HL-60/S4 treated with retinoic acid at 250 ng/mL for 4 days and 3 days (cell line): Measurements from ENCODE around the gene PDE3A.
"Not testable (repeated sequence)": the region's sequence is repeated elsewhere in the genome, so short reads cannot be mapped to it uniquely, and the experiment has no call there.

ENCODE experiments used
- in situ Hi-C: fragments of 300-500 bp; cut with MboI; formaldehyde crosslinking; loops from 2 replicates; pipeline ENCODE4 v1.7.0; 2022; ENCODE audit warnings: low sequenced_read_pairs

Gene PDE3A

DNA sequence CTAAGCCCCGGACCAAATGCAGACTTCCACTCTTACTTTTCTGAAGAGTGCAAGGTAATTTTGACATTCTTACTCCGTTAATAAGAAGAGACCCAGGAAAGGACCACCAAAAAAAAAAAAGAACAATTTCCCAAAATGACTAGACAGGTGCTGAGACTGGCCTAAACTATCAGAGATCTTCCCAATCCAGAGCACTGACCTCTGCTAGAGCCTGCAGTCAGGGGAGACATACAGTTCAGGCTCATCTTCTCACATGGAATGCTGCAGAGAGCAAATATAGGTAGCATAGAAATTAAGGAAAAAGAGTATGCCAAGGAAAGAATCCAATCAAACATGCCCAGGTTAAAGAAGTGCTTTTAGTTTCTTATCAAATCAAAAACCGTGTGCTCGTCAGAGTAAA is 177.9 kb downstream of the PDE3A start:
- in situ Hi-C loops = no loop called here

DNA sequence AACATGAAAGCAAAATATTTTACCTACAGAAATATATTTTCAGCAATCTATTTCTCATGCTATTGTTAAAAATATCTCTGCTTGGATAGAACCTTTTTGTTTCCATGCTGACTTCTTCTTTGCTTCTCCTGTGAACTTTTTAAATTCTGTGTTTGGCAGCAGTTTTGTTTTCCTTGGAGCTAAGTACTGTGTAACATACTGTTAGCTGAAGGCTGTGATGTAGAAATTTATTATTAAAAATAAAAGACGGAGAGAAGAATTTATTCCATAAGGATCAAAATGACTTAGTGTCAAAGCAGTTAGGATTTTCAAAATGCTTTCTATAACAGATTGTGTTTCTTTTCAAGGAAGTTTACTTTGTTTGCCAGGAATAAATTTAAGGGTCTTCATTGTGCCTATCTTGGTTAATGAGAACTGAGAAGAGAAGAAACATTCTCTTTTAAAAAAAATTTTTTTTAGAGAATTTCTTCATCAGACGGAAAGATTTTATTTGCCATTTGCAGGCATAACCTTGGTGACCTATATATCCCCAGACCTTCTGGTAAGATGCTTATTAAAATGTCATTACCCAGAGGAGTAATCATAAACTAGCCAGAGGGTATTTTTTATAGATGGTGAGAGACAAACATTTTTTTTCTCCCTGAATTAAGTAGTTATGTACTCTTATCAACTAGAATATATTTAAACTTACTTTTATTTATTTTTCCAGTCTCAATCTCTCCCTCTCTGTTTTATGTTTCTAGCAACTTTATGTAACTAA is 179.7 kb downstream of the PDE3A start:
- in situ Hi-C loops = no loop called here

DNA sequence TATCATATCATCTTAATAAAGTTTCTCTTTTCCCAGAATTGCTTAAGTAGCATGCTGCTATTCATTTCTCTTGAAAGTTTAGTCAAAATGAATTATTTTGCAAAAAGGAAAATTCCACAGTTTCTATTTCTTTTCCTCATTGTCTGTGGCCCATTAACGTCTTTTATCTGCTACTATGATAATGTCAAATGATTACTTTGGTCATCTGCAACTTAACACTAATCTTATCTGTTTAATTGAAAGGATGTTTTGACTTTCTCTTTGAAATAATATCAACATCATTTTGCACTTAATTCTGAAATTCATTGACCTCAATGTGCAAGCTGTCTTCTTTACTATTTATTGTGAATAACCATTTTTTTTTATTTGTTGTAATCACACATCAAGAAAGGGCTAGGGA is 180.3 kb downstream of the PDE3A start:
- in situ Hi-C loops = no loop called here

- in situ Hi-C loops = no loop called here
These were observed 180.9 kb downstream of the PDE3A start for GRCh38 chr12:20549108-20549719.

DNA sequence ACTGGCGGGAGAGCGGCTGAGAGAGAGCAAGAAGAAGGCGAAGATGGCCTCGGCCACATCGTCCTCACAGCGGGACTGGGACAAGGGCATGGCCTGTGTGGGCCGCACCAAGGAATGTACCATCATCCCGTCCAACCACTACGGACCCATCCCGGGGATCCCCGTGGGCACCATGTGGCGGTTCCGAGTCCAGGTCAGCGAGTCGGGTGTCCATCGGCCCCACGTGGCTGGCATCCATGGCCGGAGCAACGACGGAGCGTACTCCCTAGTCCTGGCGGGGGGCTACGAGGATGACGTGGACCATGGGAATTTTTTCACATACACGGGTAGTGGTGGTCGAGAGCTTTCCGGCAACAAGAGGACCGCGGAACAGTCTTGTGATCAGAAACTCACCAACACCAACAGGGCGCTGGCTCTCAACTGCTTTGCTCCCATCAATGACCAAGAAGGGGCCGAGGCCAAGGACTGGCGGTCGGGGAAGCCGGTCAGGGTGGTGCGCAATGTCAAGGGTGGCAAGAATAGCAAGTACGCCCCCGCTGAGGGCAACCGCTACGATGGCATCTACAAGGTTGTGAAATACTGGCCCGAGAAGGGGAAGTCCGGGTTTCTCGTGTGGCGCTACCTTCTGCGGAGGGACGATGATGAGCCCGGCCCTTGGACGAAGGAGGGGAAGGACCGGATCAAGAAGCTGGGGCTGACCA is 183.6 kb downstream of the PDE3A start:
- in situ Hi-C loops = not testable (repeated sequence)

- in situ Hi-C loops = not testable (repeated sequence)
These were observed 184.2 kb downstream of the PDE3A start for GRCh38 chr12:20552586-20552985.

DNA sequence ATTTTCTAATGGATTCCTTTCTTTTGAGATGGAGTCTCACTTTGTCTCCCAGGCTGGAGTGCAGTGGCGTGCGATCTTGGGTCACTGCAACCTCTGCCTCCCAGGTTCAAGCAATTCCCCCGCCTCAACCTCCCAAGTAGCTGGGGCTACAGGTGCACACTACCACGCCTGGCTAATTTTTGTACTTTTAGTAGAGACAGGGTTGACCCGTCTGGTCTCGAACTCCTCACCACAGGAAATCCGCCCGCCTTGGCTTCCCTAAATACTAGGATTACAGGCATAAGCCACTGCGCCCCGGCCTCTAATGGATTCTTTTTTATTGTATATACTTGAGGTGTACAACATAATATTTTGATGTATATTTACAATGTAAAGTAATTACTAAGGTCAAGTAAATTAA is 186.7 kb downstream of the PDE3A start:
- in situ Hi-C loops = no loop called here

DNA sequence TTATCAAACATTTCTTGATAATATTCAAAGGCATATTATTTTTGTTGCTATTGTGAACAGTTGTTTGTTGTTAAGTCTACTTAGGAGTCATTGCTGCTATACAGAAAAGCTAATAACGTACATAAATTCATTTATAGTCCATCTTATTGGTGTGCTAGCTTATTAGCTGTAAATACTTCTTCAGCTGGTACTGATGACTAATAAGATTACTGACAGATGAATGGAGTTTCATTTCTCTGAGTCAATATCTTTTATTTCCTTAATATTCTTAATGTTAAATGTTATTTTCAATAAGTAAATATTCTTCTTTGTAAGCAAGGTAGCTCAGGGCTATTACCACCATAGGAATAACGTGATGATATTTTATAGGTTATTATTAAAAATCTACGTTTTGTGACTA is 187.4 kb downstream of the PDE3A start:
- in situ Hi-C loops = no loop called here

- in situ Hi-C loops = no loop called here
These were observed 188.8 kb downstream of the PDE3A start for GRCh38 chr12:20557096-20557495.

GRCh38 chr12:20560935-20561334 is 192.6 kb downstream of the PDE3A start:
- in situ Hi-C loops = no loop called here

DNA sequence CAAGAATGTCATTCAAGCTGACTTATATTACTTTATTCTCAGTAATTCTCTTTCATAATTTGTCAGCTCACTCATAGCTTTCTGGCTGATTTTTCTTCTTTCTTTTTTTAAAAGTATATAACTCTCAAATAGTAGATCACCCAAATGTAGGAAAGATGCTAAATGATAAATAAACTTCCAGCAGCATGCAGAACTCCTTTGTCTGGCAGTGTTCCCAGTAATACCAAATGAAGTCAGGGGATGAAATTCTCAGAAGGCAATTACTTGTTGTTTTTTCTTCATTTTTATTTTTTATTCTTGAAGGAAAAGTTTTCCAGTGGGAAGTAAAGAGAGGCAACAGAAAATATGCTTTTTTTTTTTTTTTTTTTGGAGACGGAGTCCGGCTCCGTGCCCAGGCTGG is 193.5 kb downstream of the PDE3A start:
- in situ Hi-C loops = no loop called here

GRCh38 chr12:20567413-20567812 is 199.1 kb downstream of the PDE3A start:
- in situ Hi-C loops = no loop called here

GRCh38 chr12:20572451-20572850 is 204.1 kb downstream of the PDE3A start:
- in situ Hi-C loops = no loop called here

- in situ Hi-C loops = no loop called here
These were observed 208.2 kb downstream of the PDE3A start for GRCh38 chr12:20576528-20576927.

- in situ Hi-C loops = no loop called here
These were observed 208.7 kb downstream of the PDE3A start for GRCh38 chr12:20577054-20577453.

GRCh38 chr12:20578142-20578541 is 209.8 kb downstream of the PDE3A start:
- in situ Hi-C loops = no loop called here

DNA sequence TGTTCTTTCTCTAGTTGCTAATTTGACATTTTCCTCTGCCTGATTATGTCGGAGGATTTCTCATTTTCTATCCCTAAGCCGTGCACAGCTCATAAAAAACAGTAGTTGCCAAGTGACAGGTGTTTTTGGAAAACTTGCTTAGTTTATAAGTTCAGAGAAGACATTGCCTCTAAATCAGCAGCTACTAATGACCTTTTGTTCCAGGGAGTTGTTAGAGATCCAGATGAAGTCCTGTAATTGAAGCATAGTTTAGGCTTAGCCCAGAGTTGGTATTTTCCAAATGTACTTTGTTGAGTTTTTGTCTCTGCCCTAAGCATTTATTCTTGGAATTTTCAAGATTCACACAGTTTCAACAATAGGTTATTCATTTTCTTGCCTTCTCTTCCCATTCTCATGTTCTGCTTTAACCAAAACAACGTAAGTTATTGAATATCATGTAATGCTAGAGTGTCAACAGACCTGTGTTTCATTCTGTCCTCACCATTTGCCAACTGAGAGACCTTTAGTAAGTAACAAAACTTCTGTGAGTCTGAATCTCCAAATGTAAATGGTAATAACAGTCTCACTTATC is 216.8 kb downstream of the PDE3A start:
- in situ Hi-C loops = no loop called here

DNA sequence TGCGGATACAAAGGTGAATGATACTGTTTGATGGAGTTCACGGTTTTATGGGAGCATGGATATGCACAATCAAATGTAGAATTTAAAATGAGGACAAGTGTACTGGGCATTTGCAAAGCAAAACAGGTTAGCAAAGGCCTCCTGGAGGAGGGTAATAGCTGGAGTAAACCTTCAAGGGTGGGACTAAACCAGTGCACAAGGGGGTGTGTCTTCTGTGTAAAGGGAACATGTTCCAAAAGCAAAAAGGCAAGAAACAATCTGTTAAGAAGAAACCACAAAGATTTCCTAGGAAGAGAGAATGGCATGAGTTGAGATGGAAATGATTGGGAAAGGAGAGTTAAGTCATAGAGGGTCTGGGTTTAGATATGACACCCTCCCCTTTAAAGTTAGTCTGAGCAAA is 217.6 kb downstream of the PDE3A start:
- in situ Hi-C loops = no loop called here

DNA sequence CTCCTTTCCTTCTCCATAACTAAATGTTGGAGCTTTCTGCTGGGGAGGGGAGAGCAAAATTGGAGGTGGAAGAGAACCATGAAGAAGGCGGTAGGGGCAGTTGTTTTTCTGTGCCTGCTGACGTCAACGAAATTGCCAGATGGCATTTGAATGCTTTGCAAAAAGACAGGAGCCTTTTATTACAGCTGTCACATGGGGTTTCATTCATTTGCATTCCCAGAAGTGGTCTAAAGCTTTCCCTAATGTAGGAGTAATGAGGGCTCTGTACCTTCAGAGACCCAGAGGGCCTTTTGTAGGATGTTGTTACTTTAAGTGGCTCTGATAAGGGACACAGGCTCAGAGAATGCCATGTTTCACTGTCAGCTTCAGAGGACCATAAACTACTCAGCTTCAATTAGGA is 219.7 kb downstream of the PDE3A start:
- in situ Hi-C loops = no loop called here

DNA sequence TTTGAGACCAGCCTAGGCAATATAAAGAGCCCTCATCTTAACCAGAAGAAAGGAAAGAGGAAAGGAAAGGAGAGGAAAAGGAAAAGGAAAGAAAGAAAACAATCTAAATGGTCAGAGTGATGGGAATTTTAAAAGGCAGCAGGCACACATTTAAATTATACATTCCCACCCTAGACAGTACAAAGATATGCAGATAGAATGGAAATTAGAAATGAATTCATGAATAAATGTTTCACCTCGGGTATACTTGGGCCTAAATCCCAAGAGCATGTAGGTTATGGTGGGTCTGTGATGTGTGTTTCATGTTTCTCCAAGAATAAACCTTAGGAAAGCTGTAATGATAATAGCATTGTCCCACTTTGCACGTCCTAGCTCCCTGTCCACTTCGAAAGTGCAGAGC is 222.2 kb downstream of the PDE3A start:
- in situ Hi-C loops = no loop called here

- in situ Hi-C loops = no loop called here
These were observed 224.2 kb downstream of the PDE3A start for GRCh38 chr12:20592556-20592955.

DNA sequence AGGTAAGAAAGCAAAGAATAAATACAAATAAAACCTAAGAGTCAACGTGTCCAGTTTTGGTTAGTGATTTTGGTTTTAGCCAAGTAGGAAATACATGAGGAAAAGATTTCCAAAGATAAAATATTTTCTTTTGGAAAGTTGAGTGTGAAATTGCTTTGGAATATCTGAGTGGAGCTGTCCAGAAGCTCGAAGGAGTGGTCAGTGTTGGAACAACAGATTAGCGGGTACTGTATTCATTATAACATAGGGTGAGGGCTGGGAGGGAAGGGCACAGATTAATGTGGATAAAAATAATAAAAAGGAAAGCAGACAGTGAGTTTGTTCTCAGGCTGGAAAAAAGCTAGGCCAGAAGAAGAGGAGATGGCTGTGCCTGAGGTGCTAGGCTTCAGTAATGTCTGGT is 225.3 kb downstream of the PDE3A start:
- in situ Hi-C loops = no loop called here
